WTC11 (cell line): ENCODE data around the gene LRMDA.

ENCODE experiments used
- TF ChIP-seq, protein P1 (sequence below): fragments of 200-600 bp; IDR thresholded peaks from 2 replicates; pipeline ENCODE4 v1.8.0; 2022; ENCODE audit warnings: antibody characterized with exemption
- TF ChIP-seq, protein P2 (sequence below): sonication (generic); formaldehyde crosslinking; IDR thresholded peaks from 2 replicates; pipeline ENCODE4 v1.8.1; 2022; ENCODE audit warnings: low read depth, mild to moderate bottlenecking, moderate library complexity, missing genetic modification reagents, borderline replicate concordance

DNA sequence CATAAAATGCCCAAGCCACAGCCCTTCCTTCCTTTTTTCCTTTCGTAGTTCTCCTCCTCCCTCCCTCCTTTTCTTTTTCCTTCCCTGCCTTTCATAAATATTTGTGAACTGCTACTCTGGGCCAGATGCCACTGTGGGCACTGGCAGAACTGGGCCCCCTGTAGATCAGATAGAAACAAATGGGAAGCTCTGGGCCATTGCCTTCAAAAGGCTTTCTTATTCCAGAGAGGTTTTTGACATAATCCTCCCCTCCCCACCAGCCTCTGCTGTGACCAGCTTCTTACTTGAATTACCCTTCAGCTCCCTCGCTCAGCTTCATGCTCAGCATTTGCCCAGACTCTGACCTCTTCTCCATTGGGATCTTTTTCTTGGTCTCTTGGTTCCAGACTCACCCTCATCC, 886.8 kb downstream of the LRMDA start:
- TF ChIP-seq, protein P1, sequence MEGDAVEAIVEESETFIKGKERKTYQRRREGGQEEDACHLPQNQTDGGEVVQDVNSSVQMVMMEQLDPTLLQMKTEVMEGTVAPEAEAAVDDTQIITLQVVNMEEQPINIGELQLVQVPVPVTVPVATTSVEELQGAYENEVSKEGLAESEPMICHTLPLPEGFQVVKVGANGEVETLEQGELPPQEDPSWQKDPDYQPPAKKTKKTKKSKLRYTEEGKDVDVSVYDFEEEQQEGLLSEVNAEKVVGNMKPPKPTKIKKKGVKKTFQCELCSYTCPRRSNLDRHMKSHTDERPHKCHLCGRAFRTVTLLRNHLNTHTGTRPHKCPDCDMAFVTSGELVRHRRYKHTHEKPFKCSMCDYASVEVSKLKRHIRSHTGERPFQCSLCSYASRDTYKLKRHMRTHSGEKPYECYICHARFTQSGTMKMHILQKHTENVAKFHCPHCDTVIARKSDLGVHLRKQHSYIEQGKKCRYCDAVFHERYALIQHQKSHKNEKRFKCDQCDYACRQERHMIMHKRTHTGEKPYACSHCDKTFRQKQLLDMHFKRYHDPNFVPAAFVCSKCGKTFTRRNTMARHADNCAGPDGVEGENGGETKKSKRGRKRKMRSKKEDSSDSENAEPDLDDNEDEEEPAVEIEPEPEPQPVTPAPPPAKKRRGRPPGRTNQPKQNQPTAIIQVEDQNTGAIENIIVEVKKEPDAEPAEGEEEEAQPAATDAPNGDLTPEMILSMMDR, result no peak
- TF ChIP-seq, protein P2, sequence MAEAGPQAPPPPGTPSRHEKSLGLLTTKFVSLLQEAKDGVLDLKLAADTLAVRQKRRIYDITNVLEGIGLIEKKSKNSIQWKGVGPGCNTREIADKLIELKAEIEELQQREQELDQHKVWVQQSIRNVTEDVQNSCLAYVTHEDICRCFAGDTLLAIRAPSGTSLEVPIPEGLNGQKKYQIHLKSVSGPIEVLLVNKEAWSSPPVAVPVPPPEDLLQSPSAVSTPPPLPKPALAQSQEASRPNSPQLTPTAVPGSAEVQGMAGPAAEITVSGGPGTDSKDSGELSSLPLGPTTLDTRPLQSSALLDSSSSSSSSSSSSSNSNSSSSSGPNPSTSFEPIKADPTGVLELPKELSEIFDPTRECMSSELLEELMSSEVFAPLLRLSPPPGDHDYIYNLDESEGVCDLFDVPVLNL, result no peak
